ENCODE results near the gene BCL2L14. TPM values are rescaled to one million over a fixed set of nuclear protein-coding genes. Genes with fewer than 3 reads are reported as not detected.

Gene BCL2L14
- total RNA-seq, 1 donor from 2014 or later = 0.86 TPM

- Mint-ChIP-seq H3K36me3 (ENCODE audit: low read depth) (no peaks in the 10 kb centered on the region), H3K27ac (ENCODE audit: unreplicated experiment) (no peak overlapping the region)
- TF ChIP-seq, protein P1, sequence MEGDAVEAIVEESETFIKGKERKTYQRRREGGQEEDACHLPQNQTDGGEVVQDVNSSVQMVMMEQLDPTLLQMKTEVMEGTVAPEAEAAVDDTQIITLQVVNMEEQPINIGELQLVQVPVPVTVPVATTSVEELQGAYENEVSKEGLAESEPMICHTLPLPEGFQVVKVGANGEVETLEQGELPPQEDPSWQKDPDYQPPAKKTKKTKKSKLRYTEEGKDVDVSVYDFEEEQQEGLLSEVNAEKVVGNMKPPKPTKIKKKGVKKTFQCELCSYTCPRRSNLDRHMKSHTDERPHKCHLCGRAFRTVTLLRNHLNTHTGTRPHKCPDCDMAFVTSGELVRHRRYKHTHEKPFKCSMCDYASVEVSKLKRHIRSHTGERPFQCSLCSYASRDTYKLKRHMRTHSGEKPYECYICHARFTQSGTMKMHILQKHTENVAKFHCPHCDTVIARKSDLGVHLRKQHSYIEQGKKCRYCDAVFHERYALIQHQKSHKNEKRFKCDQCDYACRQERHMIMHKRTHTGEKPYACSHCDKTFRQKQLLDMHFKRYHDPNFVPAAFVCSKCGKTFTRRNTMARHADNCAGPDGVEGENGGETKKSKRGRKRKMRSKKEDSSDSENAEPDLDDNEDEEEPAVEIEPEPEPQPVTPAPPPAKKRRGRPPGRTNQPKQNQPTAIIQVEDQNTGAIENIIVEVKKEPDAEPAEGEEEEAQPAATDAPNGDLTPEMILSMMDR (conservative IDR thresholded peaks at IDR 0.05) = no peak
Measured at GRCh38 chr12:12064596-12064995, 6.1 kb upstream of the BCL2L14 start.

DNA sequence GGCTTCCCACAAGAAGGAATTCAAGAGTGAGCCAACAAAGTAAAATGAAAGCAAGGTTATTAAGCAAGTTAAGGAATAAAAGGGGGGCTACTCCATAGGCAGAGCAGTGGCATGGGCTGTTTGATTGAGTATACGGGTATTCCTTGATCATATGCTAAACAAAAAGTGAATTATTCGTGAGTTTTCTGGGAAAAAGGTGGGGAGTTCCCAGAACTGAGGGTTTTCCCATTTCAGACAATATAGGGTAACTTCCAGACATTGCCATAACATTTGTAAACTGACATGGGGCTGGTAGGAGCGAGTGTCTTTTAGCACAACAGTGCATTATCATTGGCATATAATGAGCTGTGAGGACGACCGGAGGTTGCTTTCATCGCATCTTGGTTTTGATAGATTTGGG lies 2.0 kb upstream of the BCL2L14 start:
- H3K4me3 Mint-ChIP-seq = no peak overlapping the region
- H3K27ac Mint-ChIP-seq (ENCODE audit: unreplicated experiment) = no peak overlapping the region
- H3K36me3 Mint-ChIP-seq (ENCODE audit: low read depth) = no peaks in the 10 kb centered on the region
- no peaks in the 10 kb centered on the region for H3K27me3 Mint-ChIP-seq (ENCODE audit: low read depth)
- TF ChIP-seq, protein P1 (conservative IDR thresholded peaks at IDR 0.05) = no peak
- no peaks in the 10 kb centered on the region for H3K9me3 Mint-ChIP-seq
- no peak for DNase-seq (ENCODE audit: low read depth, low spot score)
- peaks cover 3% of the 10 kb centered on the region for H3K4me1 Mint-ChIP-seq

More at GRCh38 chr12:12064596-12064995, 6.1 kb upstream of the BCL2L14 start:
- DNase-seq (ENCODE audit: low read depth, low spot score) = no peak
- H3K4me3 Mint-ChIP-seq = no peak overlapping the region
- H3K4me1 Mint-ChIP-seq = no peaks in the 10 kb centered on the region
- no peaks in the 10 kb centered on the region for H3K9me3 Mint-ChIP-seq
- no peaks in the 10 kb centered on the region for H3K27me3 Mint-ChIP-seq (ENCODE audit: low read depth)

- Mint-ChIP-seq H3K36me3 (ENCODE audit: low read depth) (no peaks in the 10 kb centered on the region), H3K27ac (ENCODE audit: unreplicated experiment) (no peak overlapping the region), H3K4me3 (no peak overlapping the region), H3K9me3 (no peaks in the 10 kb centered on the region), H3K27me3 (ENCODE audit: low read depth) (no peaks in the 10 kb centered on the region), H3K4me1 (peaks cover 3% of the 10 kb centered on the region)
- DNase-seq (ENCODE audit: low read depth, low spot score) = no peak
- TF ChIP-seq, protein P1 (conservative IDR thresholded peaks at IDR 0.05) = no peak
Measured at GRCh38 chr12:12069821-12070548, 754 bp upstream of the BCL2L14 start.

- no peak for DNase-seq (ENCODE audit: low read depth, low spot score)
- no peaks in the 10 kb centered on the region for H3K27me3 Mint-ChIP-seq (ENCODE audit: low read depth)
Measured at GRCh38 chr12:12072064-12072760, 1.5 kb downstream of the BCL2L14 start.

DNA sequence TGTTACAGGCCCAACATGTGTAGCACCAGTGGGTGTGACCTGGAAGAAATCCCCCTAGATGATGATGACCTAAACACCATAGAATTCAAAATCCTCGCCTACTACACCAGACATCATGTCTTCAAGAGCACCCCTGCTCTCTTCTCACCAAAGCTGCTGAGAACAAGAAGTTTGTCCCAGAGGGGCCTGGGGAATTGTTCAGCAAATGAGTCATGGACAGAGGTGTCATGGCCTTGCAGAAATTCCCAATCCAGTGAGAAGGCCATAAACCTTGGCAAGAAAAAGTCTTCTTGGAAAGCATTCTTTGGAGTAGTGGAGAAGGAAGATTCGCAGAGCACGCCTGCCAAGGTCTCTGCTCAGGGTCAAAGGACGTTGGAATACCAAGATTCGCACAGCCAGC lies 8.6 kb downstream of the BCL2L14 start:
- DNase-seq (ENCODE audit: low read depth, low spot score) = no peak
- Mint-ChIP-seq H3K9me3 (no peaks in the 10 kb centered on the region), H3K36me3 (ENCODE audit: low read depth) (no peaks in the 10 kb centered on the region), H3K27me3 (ENCODE audit: low read depth) (no peaks in the 10 kb centered on the region), H3K4me3 (no peak overlapping the region), H3K4me1 (peaks cover 11% of the 10 kb centered on the region), H3K27ac (ENCODE audit: unreplicated experiment) (no peak overlapping the region)
- TF ChIP-seq, protein P1 (conservative IDR thresholded peaks at IDR 0.05) = no peak

More at GRCh38 chr12:12072064-12072760, 1.5 kb downstream of the BCL2L14 start:
- TF ChIP-seq, protein P1 (conservative IDR thresholded peaks at IDR 0.05) = no peak
- Mint-ChIP-seq H3K36me3 (ENCODE audit: low read depth) (no peaks in the 10 kb centered on the region), H3K9me3 (no peaks in the 10 kb centered on the region), H3K4me1 (peaks cover 3% of the 10 kb centered on the region), H3K27ac (ENCODE audit: unreplicated experiment) (no peak overlapping the region), H3K4me3 (no peak overlapping the region)
